CD4-positive, alpha-beta memory T cell (primary cell): ENCODE data around the gene OR52D1. TPM values are rescaled to one million over a fixed set of nuclear protein-coding genes. Genes with fewer than 3 reads are reported as not detected.
A peak's percentile ranks its signal among the peaks of the same experiment; 100 is the strongest.

ENCODE experiments used
- CTCF ChIA-PET: fragments of 350-600 bp; sonication (Branson Sonifier 250); formaldehyde crosslinking; loops from one replicate; lab custom pipeline; 2021; ENCODE audit warnings: inconsistent platforms; ENCODE audit not compliant: partially characterized antibody; lab: Charles Lee
- POLR2A ChIA-PET: fragments of 350-600 bp; sonication (Branson Sonifier 250); formaldehyde crosslinking; loops from one replicate; lab custom pipeline; 2021; ENCODE audit not compliant: partially characterized antibody; lab: Charles Lee
- DNase-seq, 5 donors: peaks; one replicate each; pipeline versions ENCODE4 v3.0.0 to v3.0.0-alpha.2; 2020 to 2022; ENCODE audit warnings: mixed read lengths in 1 of 5
- H3K27ac ChIP-seq: one replicate; pipeline ENCODE4 v1.7.0; 2013; ENCODE audit warnings: low read depth, low read length
- H3K27me3 ChIP-seq: 2 replicates; pipeline ENCODE4 v1.7.0; 2013; ENCODE audit warnings: mild to moderate bottlenecking, low read length, moderate library complexity; ENCODE audit not compliant: insufficient read depth
- H3K36me3 ChIP-seq: 2 replicates; pipeline ENCODE4 v1.7.0; 2013; ENCODE audit warnings: mild to moderate bottlenecking, low read length, moderate library complexity; ENCODE audit not compliant: insufficient read depth
- H3K4me1 ChIP-seq: 2 replicates; pipeline ENCODE4 v1.7.0; 2013; ENCODE audit warnings: mild to moderate bottlenecking, low read length, moderate library complexity; ENCODE audit not compliant: insufficient read depth
- H3K4me3 ChIP-seq, 2 donors: one replicate each; pipeline ENCODE4 v1.7.0; 2013; ENCODE audit warnings: low read length in 2 of 2, mild to moderate bottlenecking in 1 of 2
- H3K9me3 ChIP-seq, 2 donors: one replicate each; pipeline ENCODE4 v1.7.0; 2013; ENCODE audit warnings: low read length in 2 of 2, control low read depth in 1 of 2; ENCODE audit not compliant: control insufficient read depth in 1 of 2
- H3K27ac Mint-ChIP-seq, 7 donors: one replicate each; pipeline ENCODE4 v1.8.0; 2020 to 2021; ENCODE audit warnings: mixed read lengths in 7 of 7, mild to moderate bottlenecking in 6 of 7, inconsistent platforms in 3 of 7, moderate library complexity in 3 of 7
- H3K27me3 Mint-ChIP-seq, 2 donors: one replicate each; pipeline ENCODE4 v1.8.0; 2020 to 2021; ENCODE audit warnings: mixed read lengths in 2 of 2
- H3K36me3 Mint-ChIP-seq, 2 donors: one replicate each; pipeline ENCODE4 v1.8.0; 2020 to 2021; ENCODE audit warnings: mixed read lengths in 2 of 2, inconsistent platforms in 1 of 2, mild to moderate bottlenecking in 1 of 2
- H3K4me1 Mint-ChIP-seq, 4 donors: one replicate each; pipeline ENCODE4 v1.8.0; 2020 to 2021; ENCODE audit warnings: mixed read lengths in 4 of 4, mild to moderate bottlenecking in 1 of 4
- H3K4me3 Mint-ChIP-seq, 8 donors: one replicate each; pipeline ENCODE4 v1.8.0; 2020 to 2021; ENCODE audit warnings: mixed read lengths in 8 of 8, mild to moderate bottlenecking in 7 of 8, moderate library complexity in 6 of 8, inconsistent platforms in 3 of 8
- H3K9me3 Mint-ChIP-seq, 8 donors: one replicate each; pipeline ENCODE4 v1.8.0; 2020 to 2021; ENCODE audit warnings: mixed read lengths in 8 of 8, mild to moderate bottlenecking in 5 of 8, inconsistent platforms in 3 of 8, moderate library complexity in 1 of 8
- intact Hi-C: fragments of 100-400 bp; cut with micrococcal nuclease; formaldehyde crosslinking; loops from one replicate; pipeline ENCODE4 v1.15.1; 2023
- polyA plus RNA-seq, 2 donors: library from polyadenylated mRNA; unstranded; fragments of 300-500 nt; fragmentation: Illumina TruSeq; gene quantifications; one replicate each; pipeline ENCODE4 v1.2.3, GENCODE V29; 2021
- total RNA-seq, 2 experiments: library from RNA; stranded (reverse); gene quantifications; one replicate each; pipeline ENCODE4 v1.2.3, GENCODE V29; 2021

Gene OR52D1
- not detected for total RNA-seq
- polyA plus RNA-seq = not detected

DNA sequence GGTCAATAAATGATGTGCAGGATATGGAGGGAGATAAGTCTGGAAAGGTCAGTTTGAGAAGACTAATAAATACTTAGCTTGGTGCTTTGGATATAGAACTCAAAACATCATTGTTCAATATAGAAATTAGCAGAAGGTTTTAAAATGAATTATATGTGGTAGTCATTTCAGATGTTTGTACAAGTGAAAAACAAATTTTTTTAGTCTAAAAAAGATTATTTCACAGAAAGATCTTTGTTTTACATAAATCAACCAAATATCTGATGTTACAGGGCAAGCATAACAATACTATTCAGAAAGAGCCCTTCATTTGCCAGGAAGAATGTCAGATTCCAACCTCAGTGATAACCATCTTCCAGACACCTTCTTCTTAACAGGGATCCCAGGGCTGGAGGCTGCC, at the start of gene OR52D1:
Gene OR52D1, plus strand, starts transcription at position 301 of the 400 bp plus-strand sequence. Its CDS starts 22 bp downstream, at position 323.
- H3K27me3 Mint-ChIP-seq = peaks cover 0 to 12% of the 10 kb centered on the region in 2 donors
- no peak within 1 kb of the TSS for H3K4me3 ChIP-seq
- DNase-seq = no peak
- H3K36me3 Mint-ChIP-seq = no peaks in the 10 kb centered on the region
- no peaks in the 10 kb centered on the region for H3K4me1 ChIP-seq
- ChIA-PET POLR2A (no interaction called here), CTCF (no interaction called here)
- no peak within 1 kb of the TSS for H3K27ac ChIP-seq
- no peaks in the 10 kb centered on the region for H3K27me3 ChIP-seq
- no peaks in the 10 kb centered on the region for H3K4me1 Mint-ChIP-seq
- H3K9me3 ChIP-seq = no peaks in the 10 kb centered on the region
- H3K9me3 Mint-ChIP-seq = peaks cover 0 to 2% (median 0%) of the 10 kb centered on the region in 8 donors
- intact Hi-C loops = no loop called here
- H3K27ac Mint-ChIP-seq = no peak within 1 kb of the TSS
- no peaks in the 10 kb centered on the region for H3K36me3 ChIP-seq
- H3K4me3 Mint-ChIP-seq = no peak within 1 kb of the TSS

GRCh38 chr11:5441414-5441813, 47.1 kb upstream of the OR52D1 start, which contains the start of gene OR51I1:
TSS of gene OR51I1 (minus strand) at chr11:5441514. CDS start at chr11:5441514, 0 bp downstream.
- no peak within 1 kb of the TSS for H3K27ac ChIP-seq
- Mint-ChIP-seq H3K27ac (peak within 1 kb of the TSS in 1 of 7 donors; percentile 5), H3K36me3 (no peaks in the 10 kb centered on the region), H3K4me3 (no peak within 1 kb of the TSS), H3K4me1 (no peaks in the 10 kb centered on the region), H3K9me3 (no peaks in the 10 kb centered on the region), H3K27me3 (peaks cover 4 to 9% of the 10 kb centered on the region in 2 donors)
- ChIA-PET POLR2A (no interaction called here), CTCF (no interaction called here)
- no peaks in the 10 kb centered on the region for H3K9me3 ChIP-seq
- DNase-seq = no peak
- intact Hi-C loops = no loop called here
- no peaks in the 10 kb centered on the region for H3K4me1 ChIP-seq
- no peaks in the 10 kb centered on the region for H3K36me3 ChIP-seq
- no peaks in the 10 kb centered on the region for H3K27me3 ChIP-seq
- H3K4me3 ChIP-seq = no peak within 1 kb of the TSS

DNA sequence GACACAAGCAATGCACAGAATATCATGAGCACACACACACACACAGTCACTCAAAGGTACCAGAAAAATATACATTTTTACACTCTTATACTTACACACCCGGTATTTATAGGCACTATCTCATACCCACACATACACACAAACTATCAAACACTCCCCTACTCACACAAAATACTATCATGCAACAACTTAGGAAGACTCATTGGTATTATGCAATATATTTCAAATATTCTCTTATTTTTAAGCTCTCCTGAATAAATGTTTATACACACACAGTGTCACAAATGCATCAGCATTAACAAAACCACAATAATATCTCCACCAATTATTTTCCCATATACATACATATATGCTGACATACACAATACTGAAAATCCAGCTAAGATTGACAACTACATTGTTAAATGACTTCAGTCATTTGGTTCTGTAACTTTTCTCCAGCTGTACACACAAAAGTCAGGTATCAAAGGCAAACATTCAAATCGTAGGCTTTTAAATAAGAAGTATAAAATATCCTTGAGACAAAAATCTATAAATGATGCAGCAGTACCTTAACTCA, 44.6 kb upstream of the OR52D1 start:
- no peaks in the 10 kb centered on the region for H3K27me3 ChIP-seq
- no peaks in the 10 kb centered on the region for H3K36me3 Mint-ChIP-seq
- H3K4me1 ChIP-seq = no peaks in the 10 kb centered on the region
- no peaks in the 10 kb centered on the region for H3K4me1 Mint-ChIP-seq
- H3K27ac Mint-ChIP-seq = no peak overlapping the region
- DNase-seq = no peak
- no peaks in the 10 kb centered on the region for H3K36me3 ChIP-seq
- ChIA-PET CTCF (no interaction called here), POLR2A (no interaction called here)
- H3K9me3 ChIP-seq = no peaks in the 10 kb centered on the region
- H3K27ac ChIP-seq = no peak overlapping the region
- no peak overlapping the region for H3K4me3 Mint-ChIP-seq
- H3K9me3 Mint-ChIP-seq = no peaks in the 10 kb centered on the region
- peaks cover 6 to 9% of the 10 kb centered on the region in 2 donors for H3K27me3 Mint-ChIP-seq
- no peak overlapping the region for H3K4me3 ChIP-seq
- intact Hi-C loops = no loop called here

- H3K27me3 ChIP-seq = no peaks in the 10 kb centered on the region
- ChIA-PET CTCF (no interaction called here), POLR2A (no interaction called here)
- H3K4me3 Mint-ChIP-seq = no peak within 1 kb of the TSS
- H3K4me3 ChIP-seq = no peak within 1 kb of the TSS
- no peaks in the 10 kb centered on the region for H3K36me3 ChIP-seq
- H3K27ac Mint-ChIP-seq = no peak within 1 kb of the TSS
- H3K27ac ChIP-seq = no peak within 1 kb of the TSS
- no peak for DNase-seq
- H3K9me3 ChIP-seq = no peaks in the 10 kb centered on the region
- intact Hi-C loops = no loop called here
- H3K4me1 ChIP-seq = no peaks in the 10 kb centered on the region
- peaks cover 3 to 5% of the 10 kb centered on the region in 2 donors for H3K27me3 Mint-ChIP-seq
- no peaks in the 10 kb centered on the region for H3K36me3 Mint-ChIP-seq
- no peaks in the 10 kb centered on the region for H3K9me3 Mint-ChIP-seq
- H3K4me1 Mint-ChIP-seq = no peaks in the 10 kb centered on the region
Observed at GRCh38 chr11:5449023-5449422, 39.5 kb upstream of the OR52D1 start, which contains the start of gene OR51I2. TSS of gene OR51I2 (plus strand) at chr11:5449323. CDS start at chr11:5453489, 4,166 bp downstream.

DNA sequence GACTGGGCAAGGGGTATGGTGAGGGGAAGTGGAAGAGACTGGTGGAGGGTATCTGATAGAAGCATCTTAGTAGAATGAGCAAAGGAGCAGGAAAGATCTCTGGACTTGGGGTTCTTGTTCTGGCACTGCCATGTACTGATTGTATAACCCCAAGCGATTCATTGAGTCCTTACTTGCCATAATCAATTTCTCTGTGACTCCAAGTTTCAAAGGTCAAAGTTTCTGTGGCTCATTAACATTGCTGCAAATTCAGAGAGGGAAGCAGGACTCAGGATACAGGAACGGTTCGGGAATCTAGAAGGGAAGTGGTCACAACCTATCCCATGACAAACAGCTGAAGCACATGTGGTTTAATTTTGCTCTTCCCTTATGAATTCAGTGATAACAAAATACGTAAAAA, 39.1 kb upstream of the OR52D1 start:
- H3K36me3 ChIP-seq = no peaks in the 10 kb centered on the region
- H3K4me1 ChIP-seq = no peaks in the 10 kb centered on the region
- ChIA-PET POLR2A (no interaction called here), CTCF (no interaction called here)
- Mint-ChIP-seq H3K4me3 (no peak overlapping the region), H3K9me3 (no peaks in the 10 kb centered on the region), H3K4me1 (no peaks in the 10 kb centered on the region), H3K36me3 (no peaks in the 10 kb centered on the region), H3K27ac (no peak overlapping the region), H3K27me3 (peaks cover 1 to 5% of the 10 kb centered on the region in 2 donors)
- DNase-seq = no peak
- no peak overlapping the region for H3K27ac ChIP-seq
- H3K4me3 ChIP-seq = no peak overlapping the region
- H3K9me3 ChIP-seq = no peaks in the 10 kb centered on the region
- no peaks in the 10 kb centered on the region for H3K27me3 ChIP-seq
- intact Hi-C loops = no loop called here

DNA sequence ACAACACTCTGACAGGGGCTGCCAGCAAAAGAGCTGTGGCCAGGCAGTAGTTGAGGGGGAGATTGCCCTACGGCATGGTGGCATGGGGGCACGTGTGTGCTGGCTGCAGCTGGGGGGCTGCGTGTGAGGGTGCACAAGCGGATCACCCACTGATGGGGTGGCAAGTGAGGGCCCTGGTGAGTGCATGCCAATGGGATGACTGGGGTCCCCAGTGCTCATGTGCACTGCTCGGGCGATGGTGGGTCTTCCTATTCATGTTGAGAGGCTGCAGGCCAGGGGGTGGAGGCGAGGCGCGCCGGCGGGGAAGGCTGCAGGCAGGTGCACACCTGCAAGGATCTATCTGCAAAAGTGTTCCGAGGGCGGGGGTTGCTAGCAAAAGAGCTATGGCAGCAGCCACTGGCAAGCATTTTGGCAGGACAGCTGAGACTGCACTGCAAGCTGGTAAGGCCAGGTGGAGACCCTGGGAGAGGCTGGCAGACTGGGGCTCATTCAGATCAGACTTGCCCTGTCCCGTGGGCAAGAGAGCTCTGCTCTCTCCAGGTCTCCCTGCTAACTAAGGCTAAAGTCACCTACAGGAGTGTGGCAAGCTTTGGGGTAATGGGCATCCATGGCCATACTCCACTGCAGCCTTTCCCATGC, 27.4 kb upstream of the OR52D1 start:
- Mint-ChIP-seq H3K36me3 (no peaks in the 10 kb centered on the region), H3K9me3 (peaks cover 0 to 4% (median 2%) of the 10 kb centered on the region in 8 donors), H3K27me3 (peaks cover 2 to 3% of the 10 kb centered on the region in 2 donors), H3K27ac (no peak overlapping the region), H3K4me1 (no peaks in the 10 kb centered on the region), H3K4me3 (no peak overlapping the region)
- intact Hi-C loops = no loop called here
- no peaks in the 10 kb centered on the region for H3K9me3 ChIP-seq
- no peaks in the 10 kb centered on the region for H3K36me3 ChIP-seq
- DNase-seq = no peak
- no peak overlapping the region for H3K4me3 ChIP-seq
- H3K4me1 ChIP-seq = no peaks in the 10 kb centered on the region
- ChIA-PET POLR2A (no interaction called here), CTCF (no interaction called here)
- no peak overlapping the region for H3K27ac ChIP-seq
- H3K27me3 ChIP-seq = no peaks in the 10 kb centered on the region

GRCh38 chr11:5467527-5467926, 21.0 kb upstream of the OR52D1 start:
- H3K9me3 ChIP-seq = no peaks in the 10 kb centered on the region
- Mint-ChIP-seq H3K4me3 (no peak overlapping the region), H3K36me3 (no peaks in the 10 kb centered on the region), H3K27me3 (peaks cover 7 to 13% of the 10 kb centered on the region in 2 donors), H3K9me3 (peaks cover 0 to 2% (median 0%) of the 10 kb centered on the region in 8 donors), H3K4me1 (no peaks in the 10 kb centered on the region), H3K27ac (no peak overlapping the region)
- H3K36me3 ChIP-seq = no peaks in the 10 kb centered on the region
- ChIA-PET POLR2A (no interaction called here), CTCF (interaction anchor here (1.6 kb wide), 1 partner anchor 9 kb away, joined by 7 read pairs; no protein-coding TSS in a partner anchor)
- no peak for DNase-seq
- H3K27ac ChIP-seq = no peak overlapping the region
- H3K27me3 ChIP-seq = no peaks in the 10 kb centered on the region
- H3K4me3 ChIP-seq = no peak overlapping the region
- intact Hi-C loops = no loop called here
- no peaks in the 10 kb centered on the region for H3K4me1 ChIP-seq
